Mammary epithelial cell (primary cell): ENCODE results near the gene FOXC1.

Experiments
- EZH2 ChIP-seq: IDR thresholded peaks from 2 replicates; pipeline ENCODE4 v1.6.1; 2012; ENCODE audit warnings: low read length, inconsistent platforms, borderline replicate concordance
- TF ChIP-seq, protein P1 (sequence below), 2 donors: IDR thresholded peaks in 1 of 2; conservative IDR thresholded peaks in 1 of 2; 2 replicates each; pipeline ENCODE4 v1.5.1; 2011 to 2012; ENCODE audit warnings: inconsistent platforms in 2 of 2, low read length in 2 of 2, mild to moderate bottlenecking in 2 of 2, control low read depth in 1 of 2, low read depth in 1 of 2; ENCODE audit not compliant: insufficient read depth in 1 of 2; ENCODE audit errors: extremely low read depth in 1 of 2

GRCh38 chr6:1592852-1593251, 16.9 kb upstream of the FOXC1 start:
- TF ChIP-seq, protein P1, sequence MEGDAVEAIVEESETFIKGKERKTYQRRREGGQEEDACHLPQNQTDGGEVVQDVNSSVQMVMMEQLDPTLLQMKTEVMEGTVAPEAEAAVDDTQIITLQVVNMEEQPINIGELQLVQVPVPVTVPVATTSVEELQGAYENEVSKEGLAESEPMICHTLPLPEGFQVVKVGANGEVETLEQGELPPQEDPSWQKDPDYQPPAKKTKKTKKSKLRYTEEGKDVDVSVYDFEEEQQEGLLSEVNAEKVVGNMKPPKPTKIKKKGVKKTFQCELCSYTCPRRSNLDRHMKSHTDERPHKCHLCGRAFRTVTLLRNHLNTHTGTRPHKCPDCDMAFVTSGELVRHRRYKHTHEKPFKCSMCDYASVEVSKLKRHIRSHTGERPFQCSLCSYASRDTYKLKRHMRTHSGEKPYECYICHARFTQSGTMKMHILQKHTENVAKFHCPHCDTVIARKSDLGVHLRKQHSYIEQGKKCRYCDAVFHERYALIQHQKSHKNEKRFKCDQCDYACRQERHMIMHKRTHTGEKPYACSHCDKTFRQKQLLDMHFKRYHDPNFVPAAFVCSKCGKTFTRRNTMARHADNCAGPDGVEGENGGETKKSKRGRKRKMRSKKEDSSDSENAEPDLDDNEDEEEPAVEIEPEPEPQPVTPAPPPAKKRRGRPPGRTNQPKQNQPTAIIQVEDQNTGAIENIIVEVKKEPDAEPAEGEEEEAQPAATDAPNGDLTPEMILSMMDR (conservative IDR thresholded peaks at IDR 0.05 in 1 of 2, IDR thresholded peaks at IDR 0.05 in 1 of 2; ENCODE audit: extremely low read depth in 1 of 2, insufficient read depth in 1 of 2, low read depth in 1 of 2, low read length in 2 of 2): no peak
- TF ChIP-seq EZH2: no peak
